Calu3 (cell line): Measurements from ENCODE around the gene SASS6. TPM values are rescaled to one million over a fixed set of nuclear protein-coding genes. Genes with fewer than 3 reads are reported as not detected.

ENCODE experiments used
- BruUV-seq: library from RNA; stranded (reverse); fragments of 400-500 nt; replicated peaks from 2 replicates; lab custom pipeline; 2021; lab: Mats Ljungman, UMichigan
- CTCF ChIA-PET: fragments of 300-600 bp; sonication (Branson Sonifier 250); formaldehyde crosslinking; loops from one replicate; lab custom pipeline; 2022; ENCODE audit warnings: antibody characterized with exemption; lab: Charles Lee
- DNase-seq: peaks from one replicate; pipeline ENCODE4 v3.0.0; 2022
- H3K27ac Mint-ChIP-seq: one replicate; pipeline ENCODE4 v1.8.0; 2022; ENCODE audit warnings: mixed read lengths; ENCODE audit not compliant: unreplicated experiment
- H3K27me3 Mint-ChIP-seq: one replicate; pipeline ENCODE4 v1.8.0; 2022; ENCODE audit warnings: mixed read lengths; ENCODE audit not compliant: unreplicated experiment
- H3K36me3 Mint-ChIP-seq: one replicate; pipeline ENCODE4 v1.8.0; 2022; ENCODE audit warnings: mild to moderate bottlenecking, moderate library complexity, mixed read lengths; ENCODE audit not compliant: insufficient read depth, unreplicated experiment
- H3K4me1 Mint-ChIP-seq: one replicate; pipeline ENCODE4 v1.8.0; 2022; ENCODE audit warnings: mild to moderate bottlenecking, low read depth, mixed read lengths; ENCODE audit not compliant: unreplicated experiment
- H3K4me3 Mint-ChIP-seq: one replicate; pipeline ENCODE4 v1.8.0; 2022; ENCODE audit warnings: mild to moderate bottlenecking, low read depth, moderate library complexity, mixed read lengths; ENCODE audit not compliant: unreplicated experiment
- H3K9me3 Mint-ChIP-seq: one replicate; pipeline ENCODE4 v1.8.0; 2022; ENCODE audit warnings: low read depth, mixed read lengths; ENCODE audit not compliant: unreplicated experiment
- intact Hi-C: fragments of 100-400 bp; cut with micrococcal nuclease; formaldehyde crosslinking; loops from one replicate; pipeline ENCODE4 v1.10.0; 2022; ENCODE audit not compliant: unreplicated experiment
- total RNA-seq: library from RNA; stranded (reverse); gene quantifications from 2 replicates; pipeline ENCODE4 v1.2.3, GENCODE V29; 2022
- TF ChIP-seq, protein P1 (sequence below): fragments of 200-600 bp; IDR thresholded peaks from one replicate; pipeline ENCODE4 v1.8.0; 2022; ENCODE audit warnings: antibody characterized with exemption; ENCODE audit not compliant: unreplicated experiment

The SASS6 gene
- total RNA-seq, 1 experiment from 2014 or later = 8.2 TPM

DNA sequence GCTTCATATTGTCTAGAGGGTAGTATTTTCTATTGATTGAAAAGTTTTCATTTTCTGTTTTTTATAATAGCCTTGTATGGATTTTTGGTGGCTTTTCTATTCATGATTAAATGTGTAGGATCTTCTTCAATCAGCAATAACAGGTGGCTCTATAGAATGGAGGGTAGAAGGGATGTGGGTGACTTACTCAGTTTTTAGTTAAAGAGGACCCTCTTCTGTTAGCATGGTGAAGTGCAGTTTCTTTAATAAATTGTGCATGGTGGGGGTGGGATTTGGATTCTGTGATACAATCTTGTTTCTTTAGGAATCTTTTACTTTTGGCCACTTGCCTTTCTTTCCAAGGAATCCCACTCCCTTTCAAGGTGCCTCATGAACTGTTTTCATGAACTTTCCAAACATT lies 98.3 kb downstream of the SASS6 start:
- no TSS peak for BruUV-seq
- H3K4me1 Mint-ChIP-seq = no peaks in the 10 kb centered on the region
- no peak overlapping the region for H3K27ac Mint-ChIP-seq
- intact Hi-C loops = loop anchor here (2.0 kb wide), 1 partner anchor 226 kb away; no protein-coding TSS in a partner anchor
- peaks cover 35% of the 10 kb centered on the region for H3K36me3 Mint-ChIP-seq
- H3K27me3 Mint-ChIP-seq = no peaks in the 10 kb centered on the region
- H3K4me3 Mint-ChIP-seq = no peak overlapping the region
- CTCF ChIA-PET = no interaction called here
- no peak for DNase-seq
- TF ChIP-seq, protein P1, sequence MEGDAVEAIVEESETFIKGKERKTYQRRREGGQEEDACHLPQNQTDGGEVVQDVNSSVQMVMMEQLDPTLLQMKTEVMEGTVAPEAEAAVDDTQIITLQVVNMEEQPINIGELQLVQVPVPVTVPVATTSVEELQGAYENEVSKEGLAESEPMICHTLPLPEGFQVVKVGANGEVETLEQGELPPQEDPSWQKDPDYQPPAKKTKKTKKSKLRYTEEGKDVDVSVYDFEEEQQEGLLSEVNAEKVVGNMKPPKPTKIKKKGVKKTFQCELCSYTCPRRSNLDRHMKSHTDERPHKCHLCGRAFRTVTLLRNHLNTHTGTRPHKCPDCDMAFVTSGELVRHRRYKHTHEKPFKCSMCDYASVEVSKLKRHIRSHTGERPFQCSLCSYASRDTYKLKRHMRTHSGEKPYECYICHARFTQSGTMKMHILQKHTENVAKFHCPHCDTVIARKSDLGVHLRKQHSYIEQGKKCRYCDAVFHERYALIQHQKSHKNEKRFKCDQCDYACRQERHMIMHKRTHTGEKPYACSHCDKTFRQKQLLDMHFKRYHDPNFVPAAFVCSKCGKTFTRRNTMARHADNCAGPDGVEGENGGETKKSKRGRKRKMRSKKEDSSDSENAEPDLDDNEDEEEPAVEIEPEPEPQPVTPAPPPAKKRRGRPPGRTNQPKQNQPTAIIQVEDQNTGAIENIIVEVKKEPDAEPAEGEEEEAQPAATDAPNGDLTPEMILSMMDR = no peak
- H3K9me3 Mint-ChIP-seq = no peaks in the 10 kb centered on the region

Other genes starting within 250 kb of the SASS6 start
- gene SLC35A3, start 162.9 kb downstream of the SASS6 start, total RNA-seq = 31.2 and 33.9 TPM in 2 replicates
- gene TRMT13, start 233 bp upstream of the SASS6 start, total RNA-seq = 18.9 and 21.4 TPM in 2 replicates
- gene LRRC39, start 45.3 kb upstream of the SASS6 start, total RNA-seq = 0.42 and 0.88 TPM in 2 replicates
- 9.4 and 10.4 TPM in 2 replicates for gene DBT, start 116.9 kb upstream of the SASS6 start, total RNA-seq
- gene RTCA, start 133.3 kb upstream of the SASS6 start, total RNA-seq = 21.7 and 25.7 TPM in 2 replicates
- gene CDC14A, start 219.6 kb upstream of the SASS6 start, total RNA-seq = 6.4 and 8.5 TPM in 2 replicates